ENCODE results near the gene TMCC1.
"Not testable (repeated sequence)": the region's sequence is repeated elsewhere in the genome, so short reads cannot be mapped to it uniquely, and the experiment has no call there.

TMCC1 gene

DNA sequence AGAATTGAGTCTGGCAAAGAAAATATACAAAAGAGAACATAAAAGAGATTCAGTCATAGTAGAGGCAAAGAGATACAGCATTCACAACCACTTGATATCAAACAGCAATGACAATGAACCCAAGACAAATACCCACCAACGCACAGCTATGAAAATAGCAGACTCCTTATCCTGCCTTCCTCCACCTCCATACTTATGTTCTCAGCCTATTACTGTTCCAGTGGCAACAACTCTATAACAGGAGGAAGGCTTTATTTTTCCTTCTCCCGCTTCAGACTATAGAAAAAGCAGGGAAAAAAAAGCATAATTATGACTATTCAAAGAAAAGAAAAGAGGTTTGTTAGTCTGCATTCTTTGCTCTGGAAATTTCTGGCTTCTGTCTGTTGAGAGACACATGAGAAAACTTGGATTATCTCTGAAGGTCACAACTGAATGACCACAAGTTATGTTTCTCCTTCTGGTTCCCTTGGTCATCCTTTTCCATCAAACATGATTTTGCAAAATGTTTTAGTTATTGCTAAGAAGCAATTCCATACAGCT, 205.9 kb downstream of the TMCC1 start:
- ChIA-PET POLR2A (no interaction called here), CTCF (no interaction called here)
- TF ChIP-seq, protein P1, sequence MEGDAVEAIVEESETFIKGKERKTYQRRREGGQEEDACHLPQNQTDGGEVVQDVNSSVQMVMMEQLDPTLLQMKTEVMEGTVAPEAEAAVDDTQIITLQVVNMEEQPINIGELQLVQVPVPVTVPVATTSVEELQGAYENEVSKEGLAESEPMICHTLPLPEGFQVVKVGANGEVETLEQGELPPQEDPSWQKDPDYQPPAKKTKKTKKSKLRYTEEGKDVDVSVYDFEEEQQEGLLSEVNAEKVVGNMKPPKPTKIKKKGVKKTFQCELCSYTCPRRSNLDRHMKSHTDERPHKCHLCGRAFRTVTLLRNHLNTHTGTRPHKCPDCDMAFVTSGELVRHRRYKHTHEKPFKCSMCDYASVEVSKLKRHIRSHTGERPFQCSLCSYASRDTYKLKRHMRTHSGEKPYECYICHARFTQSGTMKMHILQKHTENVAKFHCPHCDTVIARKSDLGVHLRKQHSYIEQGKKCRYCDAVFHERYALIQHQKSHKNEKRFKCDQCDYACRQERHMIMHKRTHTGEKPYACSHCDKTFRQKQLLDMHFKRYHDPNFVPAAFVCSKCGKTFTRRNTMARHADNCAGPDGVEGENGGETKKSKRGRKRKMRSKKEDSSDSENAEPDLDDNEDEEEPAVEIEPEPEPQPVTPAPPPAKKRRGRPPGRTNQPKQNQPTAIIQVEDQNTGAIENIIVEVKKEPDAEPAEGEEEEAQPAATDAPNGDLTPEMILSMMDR (IDR thresholded peaks at IDR 0.05; ENCODE audit: control extremely low read depth, extremely low read depth, low read depth, missing control alignments): no peak
- DNase-seq (ENCODE audit: extremely low spot score): no peak

DNA sequence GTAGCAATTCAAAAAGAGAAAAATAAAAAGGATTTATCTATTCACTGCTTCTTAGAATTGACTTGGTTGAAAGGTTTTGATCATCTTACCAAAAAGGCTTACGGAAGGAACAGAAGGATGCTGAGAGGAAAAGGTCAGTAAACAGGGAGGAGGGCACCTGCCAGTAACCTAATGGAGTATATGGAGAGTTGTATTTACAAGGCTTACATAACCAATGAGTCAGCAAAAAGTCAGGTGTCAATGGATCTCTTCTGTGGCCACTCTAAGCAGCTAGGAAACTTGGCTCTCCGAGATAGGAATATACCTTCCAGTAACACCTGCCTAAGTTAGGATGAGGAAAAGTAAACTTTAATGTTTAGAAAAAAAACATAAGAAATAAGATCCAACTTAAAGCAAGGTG, 206.6 kb downstream of the TMCC1 start:
- POLR2A ChIA-PET: no interaction called here
- TF ChIP-seq, protein P1 (IDR thresholded peaks at IDR 0.05; ENCODE audit: control extremely low read depth, extremely low read depth, low read depth, missing control alignments): no peak
- CTCF ChIA-PET: interaction anchor here (1.0 kb wide), 1 partner anchor 16 kb away, joined by 3 read pairs; no protein-coding TSS in a partner anchor
- no peak for DNase-seq (ENCODE audit: extremely low spot score)

DNA sequence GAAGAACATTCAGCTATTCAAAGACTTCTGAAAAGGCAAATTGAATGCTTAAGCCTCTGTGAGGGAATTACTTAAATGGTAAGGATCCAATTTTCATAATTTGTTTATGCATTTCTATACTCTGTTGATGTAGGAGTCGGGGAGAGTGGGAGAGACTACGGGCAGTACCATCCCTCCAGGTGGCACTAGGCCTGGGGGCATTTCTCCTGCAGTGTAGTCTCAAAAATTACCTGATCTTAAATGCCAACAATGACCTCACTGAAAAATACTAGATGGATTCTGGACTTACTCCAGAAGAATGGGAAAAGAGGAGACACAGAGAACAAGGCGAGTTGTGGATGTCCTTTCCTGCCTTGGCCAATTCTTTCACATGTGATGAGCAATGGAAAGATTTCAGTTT, 209.2 kb downstream of the TMCC1 start:
- ChIA-PET POLR2A (no interaction called here), CTCF (no interaction called here)
- DNase-seq (ENCODE audit: extremely low spot score): no peak
- TF ChIP-seq, protein P1 (IDR thresholded peaks at IDR 0.05; ENCODE audit: control extremely low read depth, extremely low read depth, low read depth, missing control alignments): no peak

DNA sequence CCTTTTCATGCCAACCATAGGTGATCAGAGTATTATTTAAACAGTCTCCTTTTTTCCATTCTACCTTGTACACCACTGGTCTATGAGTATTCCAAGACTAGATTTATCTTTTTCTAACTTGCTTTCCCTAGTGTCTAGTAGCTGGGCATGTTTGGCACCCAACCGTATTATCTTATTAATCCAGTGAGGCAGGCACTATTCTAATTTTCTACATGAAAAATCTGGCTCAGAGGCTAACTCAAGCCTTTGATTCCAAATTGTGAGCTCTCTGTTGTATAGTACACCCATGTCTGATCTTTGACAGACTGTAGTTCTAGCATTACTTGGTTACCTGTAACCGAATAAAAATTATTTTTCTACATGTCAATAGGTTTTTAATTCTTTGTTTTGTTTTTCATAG, 210.3 kb downstream of the TMCC1 start:
- ChIA-PET POLR2A (no interaction called here), CTCF (interaction anchor here (1.3 kb wide), 1 partner anchor 10 kb away, joined by 4 read pairs; no protein-coding TSS in a partner anchor)
- TF ChIP-seq, protein P1 (IDR thresholded peaks at IDR 0.05; ENCODE audit: control extremely low read depth, extremely low read depth, low read depth, missing control alignments): no peak
- no peak for DNase-seq (ENCODE audit: extremely low spot score)

DNA sequence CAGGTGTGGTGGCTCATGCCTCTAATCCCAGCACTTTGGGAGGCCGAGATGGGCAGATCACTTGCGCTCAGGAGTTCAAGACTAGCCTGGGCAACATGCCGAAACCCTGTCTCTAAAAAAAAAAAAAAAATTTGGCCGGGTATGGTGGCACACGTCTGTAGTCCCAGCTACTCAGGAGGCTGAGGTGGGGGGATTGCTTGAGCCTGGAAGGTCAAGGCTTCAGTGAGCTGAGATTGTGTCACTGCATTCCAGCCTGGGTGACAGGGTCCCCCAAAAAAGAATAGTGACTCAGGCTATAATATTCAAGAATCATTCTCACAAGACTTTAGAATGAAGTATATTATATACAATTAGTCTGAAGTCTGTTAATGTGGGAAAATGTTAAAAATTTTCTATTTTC, 216.5 kb downstream of the TMCC1 start:
- ChIA-PET CTCF (interaction anchor here (2.5 to 3.7 kb wide), 2 partner anchors 12 to 15 kb away, joined by 9 to 13 read pairs; no protein-coding TSS in a partner anchor), POLR2A (no interaction called here)
- no peak for DNase-seq (ENCODE audit: extremely low spot score)
- TF ChIP-seq, protein P1 (IDR thresholded peaks at IDR 0.05; ENCODE audit: control extremely low read depth, extremely low read depth, low read depth, missing control alignments): no peak

DNA sequence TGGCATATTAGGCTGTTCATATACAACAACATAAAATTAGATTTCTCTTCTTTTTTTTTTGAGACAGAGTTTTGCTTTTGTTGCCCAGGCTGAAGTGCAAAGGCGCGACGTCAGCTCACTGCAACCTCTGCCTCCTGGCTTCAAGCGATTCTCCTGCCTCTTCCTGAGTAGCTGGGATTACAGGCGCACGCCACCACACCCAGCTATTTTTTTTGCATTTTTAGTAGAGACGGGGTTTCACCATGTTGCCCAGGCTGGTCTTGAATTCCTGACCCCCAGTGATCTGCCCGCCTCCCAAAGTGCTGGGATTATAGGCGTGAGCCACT, 218.8 kb downstream of the TMCC1 start:
- POLR2A ChIA-PET; DNase-seq (ENCODE audit: extremely low spot score): not testable (repeated sequence)
- CTCF ChIA-PET: interaction anchor here (1.3 to 3.7 kb wide), 3 partner anchors 17 to 185 kb away, joined by 3 to 13 read pairs (median 7); no protein-coding TSS in a partner anchor

DNA sequence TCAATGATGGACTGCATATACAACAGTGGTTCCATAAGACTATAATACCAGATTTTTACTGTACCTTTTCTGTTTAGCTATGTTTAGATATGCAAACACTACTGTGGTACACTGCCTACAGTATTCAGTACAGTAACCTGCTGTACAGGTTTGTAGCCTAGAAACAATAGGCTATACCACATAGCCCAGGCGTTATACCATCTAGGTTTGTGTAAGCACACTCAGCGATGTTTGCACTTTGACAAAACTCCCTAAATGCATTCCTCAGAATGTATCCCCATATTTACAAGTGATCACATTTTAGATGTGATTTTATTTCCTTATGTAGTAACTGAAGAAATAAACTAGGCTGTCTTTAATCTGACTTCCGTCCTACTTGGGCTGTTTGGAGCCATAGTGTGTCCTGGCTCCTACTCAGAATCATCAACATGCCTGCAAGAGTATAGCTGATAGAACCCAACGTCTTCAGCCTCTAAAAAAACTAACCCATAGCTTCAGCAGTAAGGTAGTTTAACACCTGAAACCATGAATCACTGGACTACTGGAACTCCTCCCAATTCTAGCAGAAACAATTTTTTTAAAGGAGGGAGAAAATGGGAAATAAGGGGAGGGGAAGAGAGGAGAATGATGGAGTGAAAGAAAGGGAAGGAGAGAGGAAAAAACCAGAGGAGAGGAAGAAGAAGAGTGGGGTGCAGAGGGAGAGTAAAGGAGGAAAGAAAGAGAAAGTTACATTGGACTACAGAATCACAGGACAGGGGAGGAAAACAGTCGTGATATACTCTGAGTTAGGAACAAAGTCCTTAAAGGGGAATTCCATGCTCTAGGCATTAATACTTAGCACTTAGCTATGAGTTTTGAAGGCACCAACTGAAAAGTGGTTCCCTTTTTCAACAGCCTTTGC, 219.4 kb downstream of the TMCC1 start:
- ChIA-PET CTCF (interaction anchor here (0.9 to 3.7 kb wide), 5 partner anchors 8 to 151 kb away, joined by 3 to 13 read pairs (median 7); no protein-coding TSS in a partner anchor), POLR2A (no interaction called here)
- TF ChIP-seq, protein P1 (IDR thresholded peaks at IDR 0.05; ENCODE audit: control extremely low read depth, extremely low read depth, low read depth, missing control alignments): no peak
- peak; percentile 27 for DNase-seq (ENCODE audit: extremely low spot score)
